Type B pancreatic cell (in vitro differentiated cells): ENCODE results near the gene MSI2. TPM values are rescaled to one million over a fixed set of nuclear protein-coding genes. Genes with fewer than 3 reads are reported as not detected.

Experiments
- DNase-seq: peaks from one replicate; pipeline ENCODE4 v3.0.0; 2021; ENCODE audit warnings: mixed read lengths; ENCODE audit not compliant: unreplicated experiment; ENCODE audit errors: extremely low spot score
- H3K27ac Mint-ChIP-seq: 2 replicates; pipeline ENCODE4 v1.8.0; 2021; ENCODE audit warnings: mild to moderate bottlenecking, mixed read lengths
- H3K27me3 Mint-ChIP-seq: 2 replicates; pipeline ENCODE4 v1.8.0; 2021; ENCODE audit warnings: mixed read lengths
- H3K36me3 Mint-ChIP-seq: 2 replicates; pipeline ENCODE4 v1.8.0; 2021; ENCODE audit warnings: mixed read lengths
- H3K4me1 Mint-ChIP-seq: one replicate; pipeline ENCODE4 v1.8.0; 2021; ENCODE audit warnings: mixed read lengths; ENCODE audit not compliant: unreplicated experiment
- H3K4me3 Mint-ChIP-seq: 2 replicates; pipeline ENCODE4 v1.8.0; 2021; ENCODE audit warnings: mild to moderate bottlenecking, mixed read lengths
- H3K9me3 Mint-ChIP-seq: 2 replicates; pipeline ENCODE4 v1.8.0; 2021; ENCODE audit warnings: mixed read lengths
- CTCF ChIP-seq: fragments of 200-600 bp; sonication (generic); conservative IDR thresholded peaks from 2 replicates; pipeline ENCODE4 v1.5.0; 2021; ENCODE audit warnings: antibody characterized with exemption, mild to moderate bottlenecking
- total RNA-seq: library from RNA; stranded (reverse); gene quantifications from 2 replicates; pipeline ENCODE4 v1.2.1, GENCODE V29; 2021; ENCODE audit warnings: low replicate concordance

MSI2 gene
- total RNA-seq, 1 donor from 2014 or later: 158 TPM

GRCh38 chr17:57537524-57538410 is 281.4 kb downstream of the MSI2 start:
- Mint-ChIP-seq H3K4me3 (peak overlapping the region; percentile 68), H3K27ac (peak overlapping the region; percentile 81), H3K9me3 (no peaks in the 10 kb centered on the region), H3K36me3 (peaks cover 8% of the 10 kb centered on the region), H3K27me3 (no peaks in the 10 kb centered on the region), H3K4me1 (peaks cover 79% of the 10 kb centered on the region)
- no peak for TF ChIP-seq CTCF
- DNase-seq: no peak

GRCh38 chr17:57538736-57539456 is 282.6 kb downstream of the MSI2 start:
- Mint-ChIP-seq H3K27ac (peak overlapping the region; percentile 81), H3K4me3 (peak overlapping the region; percentile 68)

GRCh38 chr17:57539529-57540301 is 283.4 kb downstream of the MSI2 start:
- Mint-ChIP-seq H3K9me3 (no peaks in the 10 kb centered on the region), H3K27me3 (no peaks in the 10 kb centered on the region), H3K4me1 (peaks cover 88% of the 10 kb centered on the region)

More at GRCh38 chr17:57538736-57539456, 282.6 kb downstream of the MSI2 start:
- no peak for DNase-seq
- no peak for TF ChIP-seq CTCF
- H3K36me3 Mint-ChIP-seq: peaks cover 4% of the 10 kb centered on the region
- no peaks in the 10 kb centered on the region for H3K9me3 Mint-ChIP-seq
- H3K27me3 Mint-ChIP-seq: no peaks in the 10 kb centered on the region
- H3K4me1 Mint-ChIP-seq: peaks cover 82% of the 10 kb centered on the region

GRCh38 chr17:57540596-57540995 is 284.3 kb downstream of the MSI2 start:
- no peaks in the 10 kb centered on the region for H3K27me3 Mint-ChIP-seq
- no peaks in the 10 kb centered on the region for H3K9me3 Mint-ChIP-seq
- no peaks in the 10 kb centered on the region for H3K36me3 Mint-ChIP-seq
- TF ChIP-seq CTCF: peak; percentile 32
- H3K4me1 Mint-ChIP-seq: peaks cover 88% of the 10 kb centered on the region
- peak overlapping the region; percentile 42 for H3K27ac Mint-ChIP-seq
- no peak overlapping the region for H3K4me3 Mint-ChIP-seq
- DNase-seq: no peak

More at GRCh38 chr17:57539529-57540301, 283.4 kb downstream of the MSI2 start:
- H3K36me3 Mint-ChIP-seq: peaks cover 2% of the 10 kb centered on the region
- TF ChIP-seq CTCF: no peak
- no peak for DNase-seq
- H3K4me3 Mint-ChIP-seq: no peak overlapping the region
- H3K27ac Mint-ChIP-seq: no peak overlapping the region

- TF ChIP-seq CTCF: no peak
- no peaks in the 10 kb centered on the region for H3K36me3 Mint-ChIP-seq
- H3K9me3 Mint-ChIP-seq: no peaks in the 10 kb centered on the region
- no peak for DNase-seq
- H3K27ac Mint-ChIP-seq: peak overlapping the region; percentile 42
- no peak overlapping the region for H3K4me3 Mint-ChIP-seq
- H3K4me1 Mint-ChIP-seq: peaks cover 88% of the 10 kb centered on the region
- H3K27me3 Mint-ChIP-seq: no peaks in the 10 kb centered on the region
Observed at GRCh38 chr17:57541049-57541448, 284.7 kb downstream of the MSI2 start.
